ENCODE data around the gene TUT1.

TUT1 gene

DNA sequence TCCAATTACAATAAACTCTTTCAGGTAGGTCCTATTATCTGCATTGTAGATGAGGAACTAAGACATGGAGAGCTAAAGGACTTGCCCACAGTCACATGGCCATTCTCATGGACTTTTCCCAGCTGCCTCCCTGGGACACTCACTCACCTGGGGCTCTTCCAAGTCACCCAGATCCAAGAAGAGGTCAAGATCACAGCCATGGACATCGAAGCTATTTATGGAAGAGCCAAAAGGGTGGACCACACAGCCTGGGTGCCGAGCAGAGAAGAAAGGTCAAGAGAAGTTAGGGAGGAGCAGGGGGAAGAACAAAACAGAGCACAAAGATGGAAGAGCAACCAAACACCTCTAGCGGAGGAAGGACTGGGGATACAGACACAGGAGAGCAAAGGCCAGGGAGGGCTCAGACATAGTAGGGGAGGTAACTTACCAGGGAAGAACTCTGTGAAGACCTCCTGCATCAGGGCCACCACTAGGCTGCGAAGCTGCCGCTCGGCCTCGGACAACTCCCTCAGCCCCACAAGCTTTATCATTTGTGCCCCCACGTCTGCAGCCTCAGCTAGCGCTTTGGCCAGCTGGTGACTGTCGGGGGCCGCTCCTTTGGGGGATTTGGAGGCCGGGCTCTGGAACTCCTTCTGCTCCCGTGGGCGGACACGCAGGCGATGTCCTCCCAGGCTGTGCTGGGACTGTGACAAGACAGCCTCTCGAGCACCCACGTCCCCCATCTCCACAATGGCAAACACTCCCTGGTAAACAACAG, 10.2 kb downstream of the TUT1 start:
- TF ChIP-seq, protein P1, sequence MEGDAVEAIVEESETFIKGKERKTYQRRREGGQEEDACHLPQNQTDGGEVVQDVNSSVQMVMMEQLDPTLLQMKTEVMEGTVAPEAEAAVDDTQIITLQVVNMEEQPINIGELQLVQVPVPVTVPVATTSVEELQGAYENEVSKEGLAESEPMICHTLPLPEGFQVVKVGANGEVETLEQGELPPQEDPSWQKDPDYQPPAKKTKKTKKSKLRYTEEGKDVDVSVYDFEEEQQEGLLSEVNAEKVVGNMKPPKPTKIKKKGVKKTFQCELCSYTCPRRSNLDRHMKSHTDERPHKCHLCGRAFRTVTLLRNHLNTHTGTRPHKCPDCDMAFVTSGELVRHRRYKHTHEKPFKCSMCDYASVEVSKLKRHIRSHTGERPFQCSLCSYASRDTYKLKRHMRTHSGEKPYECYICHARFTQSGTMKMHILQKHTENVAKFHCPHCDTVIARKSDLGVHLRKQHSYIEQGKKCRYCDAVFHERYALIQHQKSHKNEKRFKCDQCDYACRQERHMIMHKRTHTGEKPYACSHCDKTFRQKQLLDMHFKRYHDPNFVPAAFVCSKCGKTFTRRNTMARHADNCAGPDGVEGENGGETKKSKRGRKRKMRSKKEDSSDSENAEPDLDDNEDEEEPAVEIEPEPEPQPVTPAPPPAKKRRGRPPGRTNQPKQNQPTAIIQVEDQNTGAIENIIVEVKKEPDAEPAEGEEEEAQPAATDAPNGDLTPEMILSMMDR (IDR thresholded peaks at IDR 0.05; ENCODE audit: extremely low read depth, missing control alignments): no peak

DNA sequence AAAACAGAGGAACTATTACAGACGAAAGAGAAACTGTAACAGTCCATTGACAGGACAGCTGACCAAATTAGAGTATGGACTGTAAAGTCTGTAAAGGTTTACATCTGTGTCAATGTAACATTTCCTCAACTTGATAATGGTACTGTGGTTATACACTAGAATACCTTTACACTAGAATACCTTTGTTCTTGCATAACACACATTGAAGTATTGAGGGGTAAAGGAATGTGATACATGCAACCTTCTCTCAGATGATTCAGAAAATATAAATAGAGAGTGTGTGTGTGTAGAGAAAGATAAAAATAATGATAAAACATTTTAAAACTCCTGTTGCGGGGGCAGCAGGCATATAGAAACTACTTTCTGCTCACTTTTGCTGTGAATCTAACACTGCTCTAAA, 12.1 kb downstream of the TUT1 start:
- TF ChIP-seq, protein P1 (IDR thresholded peaks at IDR 0.05; ENCODE audit: extremely low read depth, missing control alignments): no peak
- no peak for DNase-seq (ENCODE audit: low spot score)

More for the DNA sequence above, 10.2 kb downstream of the TUT1 start:
- no peak for DNase-seq (ENCODE audit: low spot score)

DNA sequence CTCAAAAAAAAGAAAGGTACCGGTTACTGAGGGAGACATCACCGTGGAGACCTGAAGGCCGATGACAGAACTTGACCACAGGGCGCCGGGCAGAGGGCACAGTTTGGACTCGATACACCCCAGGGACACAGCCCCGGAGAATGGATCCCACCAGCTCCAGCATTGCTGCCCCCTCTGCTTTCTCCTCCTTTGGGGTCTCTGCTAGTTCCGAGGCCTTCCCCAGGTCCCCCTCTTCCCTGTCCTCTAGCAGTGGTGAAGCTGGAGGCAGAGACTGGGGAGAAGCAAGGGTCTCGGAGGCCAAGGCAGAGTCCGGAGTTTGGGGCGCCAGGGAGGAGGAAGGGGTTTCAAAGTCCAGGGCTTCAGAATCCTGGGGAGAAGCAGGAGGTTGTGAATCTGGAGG, 12.8 kb downstream of the TUT1 start:
- no peak for DNase-seq (ENCODE audit: low spot score)

DNA sequence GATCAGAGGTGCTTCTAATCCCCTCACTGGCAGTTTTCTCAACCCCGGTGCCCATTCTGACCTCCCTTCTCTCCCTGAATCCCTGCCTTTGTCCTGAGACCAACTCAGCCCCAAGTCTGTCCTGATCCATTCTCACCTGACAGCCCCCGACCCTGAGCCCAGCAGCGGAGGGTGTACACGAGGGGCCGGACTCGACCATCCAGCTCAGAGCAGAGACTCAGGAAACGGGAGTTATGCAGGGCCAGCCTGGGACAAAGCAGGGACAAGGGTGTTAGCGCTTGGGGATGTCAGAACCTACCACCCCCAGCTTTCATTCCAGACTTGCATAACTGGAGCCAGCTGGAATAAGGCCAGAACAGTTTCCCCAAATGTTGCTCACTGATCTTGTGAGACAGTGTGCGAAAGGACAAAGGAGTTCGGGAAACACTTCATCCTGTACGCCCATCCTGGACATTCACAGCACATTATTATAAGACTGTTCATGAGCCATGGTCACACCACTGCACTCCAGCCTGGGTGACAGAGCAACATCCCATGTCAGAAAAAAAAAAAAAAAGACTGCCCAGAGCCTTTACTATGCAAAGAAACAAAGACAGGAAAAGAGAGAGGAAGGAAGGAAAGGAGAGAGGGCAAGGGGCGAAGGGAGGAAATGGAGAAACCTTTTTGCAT, 14.1 kb downstream of the TUT1 start:
- TF ChIP-seq, protein P1 (IDR thresholded peaks at IDR 0.05; ENCODE audit: extremely low read depth, missing control alignments): no peak
- DNase-seq (ENCODE audit: low spot score): no peak

More for the DNA sequence above, 12.8 kb downstream of the TUT1 start:
- TF ChIP-seq, protein P1 (IDR thresholded peaks at IDR 0.05; ENCODE audit: extremely low read depth, missing control alignments): no peak

DNA sequence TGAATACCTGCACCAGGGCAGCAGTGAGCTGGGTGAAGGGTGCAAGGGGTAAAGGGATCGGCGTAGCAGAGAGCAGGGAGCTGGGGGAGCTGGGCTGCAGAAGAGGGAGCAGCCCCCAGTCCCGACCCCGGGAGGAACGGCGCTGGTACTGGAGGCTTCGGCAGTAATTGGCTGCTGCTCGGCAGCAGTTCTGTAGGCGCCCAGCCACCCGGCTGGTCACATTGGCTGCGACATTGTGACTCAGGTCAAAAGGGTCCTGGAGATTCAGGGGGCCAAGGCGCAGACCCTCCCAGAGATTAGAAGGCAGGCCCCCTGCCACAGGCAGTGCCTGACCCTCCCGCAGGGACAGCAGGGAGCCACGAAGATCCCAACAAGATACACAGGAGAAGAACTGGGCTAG, 15.5 kb downstream of the TUT1 start:
- TF ChIP-seq, protein P1 (IDR thresholded peaks at IDR 0.05; ENCODE audit: extremely low read depth, missing control alignments): no peak

DNA sequence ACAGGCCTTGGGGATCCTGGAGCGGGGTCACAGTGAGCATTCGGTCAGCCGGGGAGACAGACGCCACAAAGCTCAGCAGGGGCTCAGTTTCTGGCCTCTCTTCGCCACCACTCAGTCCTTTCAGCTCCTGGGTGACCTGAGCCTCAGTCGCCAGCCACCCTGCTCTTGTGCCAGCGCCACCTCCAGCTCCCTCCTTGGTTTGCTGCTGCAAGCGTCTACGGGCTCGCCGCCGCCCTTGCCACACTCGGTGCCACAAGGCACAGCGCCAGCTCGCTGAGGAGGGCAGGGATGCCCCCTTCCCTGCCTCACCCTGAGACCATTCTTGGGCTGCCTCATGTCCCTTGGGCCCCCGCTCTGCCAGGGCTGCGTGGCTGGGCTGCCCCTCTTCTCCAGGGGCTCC, 16.2 kb downstream of the TUT1 start:
- TF ChIP-seq, protein P1 (IDR thresholded peaks at IDR 0.05; ENCODE audit: extremely low read depth, missing control alignments): no peak
- DNase-seq (ENCODE audit: low spot score): no peak

More for the DNA sequence above, 15.5 kb downstream of the TUT1 start:
- no peak for DNase-seq (ENCODE audit: low spot score)

DNA sequence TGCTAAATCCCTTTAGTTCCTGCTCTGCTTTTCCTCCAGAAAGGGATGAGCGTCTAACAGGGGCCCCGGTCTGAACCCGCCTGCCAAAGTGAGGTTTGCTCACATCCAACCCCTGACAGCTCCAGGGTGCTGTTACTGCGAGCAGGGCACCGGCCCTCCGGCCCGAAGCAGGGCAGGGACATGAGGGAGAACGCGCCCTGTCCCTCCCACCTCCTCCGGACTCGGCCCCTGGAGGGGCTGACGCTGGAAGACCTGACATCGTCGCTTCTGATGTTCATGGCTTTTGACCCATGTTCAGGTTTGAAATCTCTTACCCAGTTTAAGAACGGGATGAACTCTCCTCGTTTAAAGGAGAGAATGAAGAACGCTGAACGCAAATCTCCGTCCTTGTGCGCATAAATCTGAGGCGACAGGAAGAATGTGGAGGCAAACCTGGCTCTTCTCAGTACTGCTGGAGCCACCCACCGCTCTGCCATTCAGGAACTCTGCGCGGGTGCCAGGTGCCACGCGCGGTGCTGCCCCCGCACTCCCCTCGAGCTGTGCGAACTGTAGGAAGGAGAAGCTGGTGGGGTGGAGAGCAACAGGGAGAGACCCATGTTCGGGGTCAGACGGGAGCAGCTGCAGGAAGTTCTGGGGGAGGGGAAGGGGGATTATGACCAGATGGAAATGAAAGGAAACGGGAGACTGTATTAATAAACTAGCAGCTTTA, 16.8 kb downstream of the TUT1 start:
- DNase-seq (ENCODE audit: low spot score): no peak
- TF ChIP-seq, protein P1 (IDR thresholded peaks at IDR 0.05; ENCODE audit: extremely low read depth, missing control alignments): no peak
